ENCODE results near the gene EIF2B2. TPM values are rescaled to one million over a fixed set of nuclear protein-coding genes. Genes with fewer than 3 reads are reported as not detected.

The EIF2B2 gene
- total and polyA plus RNA-seq, 9 of the 15 experiments (the other 6 are each of a cell fraction or from before 2014, with no cell fraction given): 10.6 to 94.1 (median 38.9) TPM

DNA sequence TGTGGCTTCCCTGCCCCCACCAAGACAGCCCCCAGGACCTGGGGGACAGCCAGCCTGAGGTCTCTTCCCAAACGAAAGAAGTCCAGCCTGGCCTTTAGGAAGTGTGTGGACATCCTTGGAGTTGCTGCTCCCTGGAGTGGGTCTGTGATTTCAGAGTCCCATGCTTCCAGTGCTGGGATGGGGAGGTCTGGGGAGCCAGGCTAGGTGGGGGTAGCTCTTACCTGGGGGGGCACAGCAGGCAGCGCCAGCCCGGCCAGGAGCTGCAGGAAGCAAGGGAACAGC, 47.8 kb upstream of the EIF2B2 start:
- intact Hi-C loops (cut with micrococcal nuclease): no loop called here
- FAIRE-seq (no peak), DNase-seq (ENCODE audit: extremely low read depth in 1 of 4, low spot score in 3 of 4) (no peak), ATAC-seq (no peak)
- Histone ChIP-seq H2AFZ (ENCODE audit: low read depth, low read length) (peak overlapping the region; percentile 74; the same call in 1 of the 2 replicates), H3K36me3 (ENCODE audit: control insufficient read depth, insufficient read depth, low read length) (no peaks in the 10 kb centered on the region), H3K9me3 (replicated peaks; ENCODE audit: control insufficient read depth, insufficient read depth, low read depth, low read length) (no peaks in the 10 kb centered on the region), H4K20me1 (replicated peaks; ENCODE audit: control insufficient read depth, insufficient read depth, low read length) (no peaks in the 10 kb centered on the region), H3K4me2 (ENCODE audit: insufficient read depth, low read length) (peak overlapping the region; percentile 52; the same call in 1 of the 2 replicates), H3K27ac (ENCODE audit: extremely low read depth, low read depth, low read length) (no peak overlapping the region), H3K9me1 (ENCODE audit: control insufficient read depth, insufficient read depth, low read length) (no peaks in the 10 kb centered on the region), H3K9ac (ENCODE audit: insufficient read depth in 1 of 2, low read depth in 2 of 2, low read length in 2 of 2) (peak overlapping the region in 1 of 2 experiments; percentile 87; a peak in 2 of 4 replicates), H3K79me2 (ENCODE audit: control insufficient read depth, insufficient read depth, low read length) (no peaks in the 10 kb centered on the region), H3K4me1 (replicated peaks in 1 of 2; ENCODE audit: control insufficient read depth in 2 of 2, insufficient read depth in 2 of 2, low read length in 2 of 2) (peaks cover 0 to 48% of the 10 kb centered on the region in 2 experiments; a peak in 3 of 5 replicates), H3K4me3 (peak overlapping the region; percentile 43), H3K27me3 (ENCODE audit: control insufficient read depth in 2 of 2, insufficient read depth in 2 of 2, low read length in 2 of 2) (no peaks in the 10 kb centered on the region)
- TF ChIP-seq, protein P1, sequence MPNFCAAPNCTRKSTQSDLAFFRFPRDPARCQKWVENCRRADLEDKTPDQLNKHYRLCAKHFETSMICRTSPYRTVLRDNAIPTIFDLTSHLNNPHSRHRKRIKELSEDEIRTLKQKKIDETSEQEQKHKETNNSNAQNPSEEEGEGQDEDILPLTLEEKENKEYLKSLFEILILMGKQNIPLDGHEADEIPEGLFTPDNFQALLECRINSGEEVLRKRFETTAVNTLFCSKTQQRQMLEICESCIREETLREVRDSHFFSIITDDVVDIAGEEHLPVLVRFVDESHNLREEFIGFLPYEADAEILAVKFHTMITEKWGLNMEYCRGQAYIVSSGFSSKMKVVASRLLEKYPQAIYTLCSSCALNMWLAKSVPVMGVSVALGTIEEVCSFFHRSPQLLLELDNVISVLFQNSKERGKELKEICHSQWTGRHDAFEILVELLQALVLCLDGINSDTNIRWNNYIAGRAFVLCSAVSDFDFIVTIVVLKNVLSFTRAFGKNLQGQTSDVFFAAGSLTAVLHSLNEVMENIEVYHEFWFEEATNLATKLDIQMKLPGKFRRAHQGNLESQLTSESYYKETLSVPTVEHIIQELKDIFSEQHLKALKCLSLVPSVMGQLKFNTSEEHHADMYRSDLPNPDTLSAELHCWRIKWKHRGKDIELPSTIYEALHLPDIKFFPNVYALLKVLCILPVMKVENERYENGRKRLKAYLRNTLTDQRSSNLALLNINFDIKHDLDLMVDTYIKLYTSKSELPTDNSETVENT (CRISPR knock-in tag; IDR thresholded peaks at IDR 0.05): no peak
- TF ChIP-seq NCOA2 (IDR thresholded peaks at IDR 0.05; ENCODE audit: partially characterized antibody in 2 of 2) (no peak), ZNF354B (CRISPR knock-in tag; IDR thresholded peaks at IDR 0.05) (no peak)
- 6% methylated on average over 3 of the region's 3 CpGs for WGBS (ENCODE audit: insufficient coverage, low coverage, missing lambda C conversion rate)
- ChIA-PET CTCF (ENCODE audit: low intra/inter-chr PET ratio) (no interaction called here), POLR2A (interaction anchor here (0.7 to 1.3 kb wide), 2 partner anchors 10 to 477 kb away, joined by 3 to 8 read pairs; no protein-coding TSS in a partner anchor)
- in situ Hi-C loops (cut with MboI): no loop called here
- BruUV-seq (replicated peaks): no TSS peak
